ENCODE measurements around the gene CASP2. TPM values are rescaled to one million over a fixed set of nuclear protein-coding genes. Genes with fewer than 3 reads are reported as not detected.

The CASP2 gene
- polyA plus RNA-seq, 1 of the 3 experiments (the other 2 are of a cell fraction), result 19.7 TPM

DNA sequence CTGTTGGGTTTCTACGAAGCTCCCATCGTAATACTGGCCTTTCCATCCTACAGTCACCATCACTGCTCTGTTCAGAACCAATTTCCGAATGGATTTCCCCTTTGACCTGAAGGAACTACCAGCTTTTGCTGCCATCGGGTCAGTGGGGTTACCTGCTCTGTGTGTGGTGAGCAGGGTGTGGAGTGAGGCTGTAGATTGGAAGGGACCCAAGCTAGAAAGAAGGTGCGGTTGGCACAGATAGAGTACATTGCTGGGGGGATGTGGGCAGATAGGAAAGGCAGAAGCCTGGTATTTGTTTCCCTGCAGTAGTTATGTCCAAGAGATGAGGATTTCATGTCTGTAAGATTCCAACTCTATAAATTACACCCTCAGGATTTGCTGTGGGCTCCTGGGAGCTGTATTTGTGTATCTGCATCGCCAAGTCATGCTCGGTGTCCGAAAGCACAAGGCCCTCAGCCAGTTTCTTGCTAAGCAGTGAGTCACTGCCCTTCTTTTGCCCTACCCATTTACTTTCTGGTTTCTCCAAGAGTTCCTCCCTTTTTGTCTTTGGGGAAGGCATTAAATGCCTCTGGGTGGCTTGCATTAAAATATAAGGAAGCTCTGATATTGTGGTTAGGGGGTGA lies 43.1 kb downstream of the CASP2 start (continued):
- TF ChIP-seq, protein P1, sequence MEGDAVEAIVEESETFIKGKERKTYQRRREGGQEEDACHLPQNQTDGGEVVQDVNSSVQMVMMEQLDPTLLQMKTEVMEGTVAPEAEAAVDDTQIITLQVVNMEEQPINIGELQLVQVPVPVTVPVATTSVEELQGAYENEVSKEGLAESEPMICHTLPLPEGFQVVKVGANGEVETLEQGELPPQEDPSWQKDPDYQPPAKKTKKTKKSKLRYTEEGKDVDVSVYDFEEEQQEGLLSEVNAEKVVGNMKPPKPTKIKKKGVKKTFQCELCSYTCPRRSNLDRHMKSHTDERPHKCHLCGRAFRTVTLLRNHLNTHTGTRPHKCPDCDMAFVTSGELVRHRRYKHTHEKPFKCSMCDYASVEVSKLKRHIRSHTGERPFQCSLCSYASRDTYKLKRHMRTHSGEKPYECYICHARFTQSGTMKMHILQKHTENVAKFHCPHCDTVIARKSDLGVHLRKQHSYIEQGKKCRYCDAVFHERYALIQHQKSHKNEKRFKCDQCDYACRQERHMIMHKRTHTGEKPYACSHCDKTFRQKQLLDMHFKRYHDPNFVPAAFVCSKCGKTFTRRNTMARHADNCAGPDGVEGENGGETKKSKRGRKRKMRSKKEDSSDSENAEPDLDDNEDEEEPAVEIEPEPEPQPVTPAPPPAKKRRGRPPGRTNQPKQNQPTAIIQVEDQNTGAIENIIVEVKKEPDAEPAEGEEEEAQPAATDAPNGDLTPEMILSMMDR (IDR thresholded peaks at IDR 0.05), result no peak
- TF ChIP-seq, protein P2, sequence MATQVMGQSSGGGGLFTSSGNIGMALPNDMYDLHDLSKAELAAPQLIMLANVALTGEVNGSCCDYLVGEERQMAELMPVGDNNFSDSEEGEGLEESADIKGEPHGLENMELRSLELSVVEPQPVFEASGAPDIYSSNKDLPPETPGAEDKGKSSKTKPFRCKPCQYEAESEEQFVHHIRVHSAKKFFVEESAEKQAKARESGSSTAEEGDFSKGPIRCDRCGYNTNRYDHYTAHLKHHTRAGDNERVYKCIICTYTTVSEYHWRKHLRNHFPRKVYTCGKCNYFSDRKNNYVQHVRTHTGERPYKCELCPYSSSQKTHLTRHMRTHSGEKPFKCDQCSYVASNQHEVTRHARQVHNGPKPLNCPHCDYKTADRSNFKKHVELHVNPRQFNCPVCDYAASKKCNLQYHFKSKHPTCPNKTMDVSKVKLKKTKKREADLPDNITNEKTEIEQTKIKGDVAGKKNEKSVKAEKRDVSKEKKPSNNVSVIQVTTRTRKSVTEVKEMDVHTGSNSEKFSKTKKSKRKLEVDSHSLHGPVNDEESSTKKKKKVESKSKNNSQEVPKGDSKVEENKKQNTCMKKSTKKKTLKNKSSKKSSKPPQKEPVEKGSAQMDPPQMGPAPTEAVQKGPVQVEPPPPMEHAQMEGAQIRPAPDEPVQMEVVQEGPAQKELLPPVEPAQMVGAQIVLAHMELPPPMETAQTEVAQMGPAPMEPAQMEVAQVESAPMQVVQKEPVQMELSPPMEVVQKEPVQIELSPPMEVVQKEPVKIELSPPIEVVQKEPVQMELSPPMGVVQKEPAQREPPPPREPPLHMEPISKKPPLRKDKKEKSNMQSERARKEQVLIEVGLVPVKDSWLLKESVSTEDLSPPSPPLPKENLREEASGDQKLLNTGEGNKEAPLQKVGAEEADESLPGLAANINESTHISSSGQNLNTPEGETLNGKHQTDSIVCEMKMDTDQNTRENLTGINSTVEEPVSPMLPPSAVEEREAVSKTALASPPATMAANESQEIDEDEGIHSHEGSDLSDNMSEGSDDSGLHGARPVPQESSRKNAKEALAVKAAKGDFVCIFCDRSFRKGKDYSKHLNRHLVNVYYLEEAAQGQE (IDR thresholded peaks at IDR 0.05; ENCODE audit: low read depth, low read length), result no peak
- TF ChIP-seq RAD21 (IDR thresholded peaks at IDR 0.05; ENCODE audit: low read length), result no peak
- TF ChIP-seq, protein P3, sequence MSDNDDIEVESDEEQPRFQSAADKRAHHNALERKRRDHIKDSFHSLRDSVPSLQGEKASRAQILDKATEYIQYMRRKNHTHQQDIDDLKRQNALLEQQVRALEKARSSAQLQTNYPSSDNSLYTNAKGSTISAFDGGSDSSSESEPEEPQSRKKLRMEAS (IDR thresholded peaks at IDR 0.05; ENCODE audit: low read depth), result peak; percentile 74
- TF ChIP-seq, protein P4, sequence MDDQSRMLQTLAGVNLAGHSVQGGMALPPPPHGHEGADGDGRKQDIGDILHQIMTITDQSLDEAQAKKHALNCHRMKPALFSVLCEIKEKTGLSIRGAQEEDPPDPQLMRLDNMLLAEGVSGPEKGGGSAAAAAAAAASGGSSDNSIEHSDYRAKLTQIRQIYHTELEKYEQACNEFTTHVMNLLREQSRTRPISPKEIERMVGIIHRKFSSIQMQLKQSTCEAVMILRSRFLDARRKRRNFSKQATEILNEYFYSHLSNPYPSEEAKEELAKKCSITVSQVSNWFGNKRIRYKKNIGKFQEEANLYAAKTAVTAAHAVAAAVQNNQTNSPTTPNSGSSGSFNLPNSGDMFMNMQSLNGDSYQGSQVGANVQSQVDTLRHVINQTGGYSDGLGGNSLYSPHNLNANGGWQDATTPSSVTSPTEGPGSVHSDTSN (IDR thresholded peaks at IDR 0.05), result no peak
- TF ChIP-seq EP300 (IDR thresholded peaks at IDR 0.05; ENCODE audit: borderline replicate concordance in 1 of 2, low read depth in 1 of 2, low read length in 1 of 2), result no peak
- TF ChIP-seq GATA2 (CRISPR knock-in tag; IDR thresholded peaks at IDR 0.05), result no peak
- no peak for TF ChIP-seq SMC3 (IDR thresholded peaks at IDR 0.05; ENCODE audit: low read depth, low read length)
- TF ChIP-seq, protein P5, sequence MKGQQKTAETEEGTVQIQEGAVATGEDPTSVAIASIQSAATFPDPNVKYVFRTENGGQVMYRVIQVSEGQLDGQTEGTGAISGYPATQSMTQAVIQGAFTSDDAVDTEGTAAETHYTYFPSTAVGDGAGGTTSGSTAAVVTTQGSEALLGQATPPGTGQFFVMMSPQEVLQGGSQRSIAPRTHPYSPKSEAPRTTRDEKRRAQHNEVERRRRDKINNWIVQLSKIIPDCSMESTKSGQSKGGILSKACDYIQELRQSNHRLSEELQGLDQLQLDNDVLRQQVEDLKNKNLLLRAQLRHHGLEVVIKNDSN (IDR thresholded peaks at IDR 0.05; ENCODE audit: borderline replicate concordance, low read depth), result no peak
- TF ChIP-seq CHD2 (IDR thresholded peaks at IDR 0.05; ENCODE audit: low read length, partially characterized antibody), result no peak

DNA sequence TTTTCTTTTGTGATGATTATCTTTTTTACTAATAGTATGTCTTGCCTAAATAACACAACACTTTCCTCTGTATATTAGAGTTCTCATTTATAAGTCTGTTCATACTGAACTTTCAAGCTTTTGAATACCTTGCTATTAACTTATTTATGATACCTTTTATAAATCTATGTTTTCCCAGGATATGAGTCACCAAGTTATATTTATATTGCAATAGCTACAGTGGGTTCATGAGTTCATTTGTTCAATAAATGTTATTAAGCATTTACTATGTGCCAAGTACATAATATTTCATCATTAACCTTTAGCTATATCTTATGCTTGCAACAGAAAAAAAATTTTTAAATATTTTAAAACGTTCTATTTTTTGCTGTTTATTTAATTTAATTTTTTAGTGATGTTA lies 46.1 kb downstream of the CASP2 start:
- Histone ChIP-seq H3K9ac (no peak overlapping the region), H3K4me1 (ENCODE audit: control insufficient read depth in 1 of 2, insufficient read depth in 2 of 2, low read depth in 1 of 2, low read length in 1 of 2) (peaks cover 0 to 3% of the 10 kb centered on the region in 2 experiments; a peak in 1 of 4 replicates), H4K20me1 (ENCODE audit: insufficient read depth) (no peaks in the 10 kb centered on the region), H3K36me3 (replicated peaks in 1 of 2; ENCODE audit: control insufficient read depth in 1 of 2, insufficient read depth in 2 of 2, low read length in 1 of 2) (no peaks in the 10 kb centered on the region), H3K4me2 (no peak overlapping the region), H3K9me2 (no peaks in the 10 kb centered on the region), H2AFZ (ENCODE audit: low read depth) (no peak overlapping the region), H3F3A (replicated peaks; ENCODE audit: insufficient read depth) (peaks cover 6% of the 10 kb centered on the region), H3K27me3 (ENCODE audit: insufficient read depth) (no peaks in the 10 kb centered on the region; the same call in 1 of the 2 replicates), H3K27ac (ENCODE audit: low read depth in 2 of 2, low read length in 1 of 2) (no peak overlapping the region), H3K79me2 (ENCODE audit: insufficient read depth) (no peaks in the 10 kb centered on the region), H3K4me3 (ENCODE audit: low read depth in 2 of 2, low read length in 1 of 2) (no peak overlapping the region), H3K9me3 (no peaks in the 10 kb centered on the region)
- ChIA-PET CTCF (interaction anchor here (0.7 to 2.9 kb wide), 5 partner anchors 15 to 131 kb away, joined by 3 to 13 read pairs (median 4); no protein-coding TSS in a partner anchor), POLR2A (no interaction called here)
- 3% methylated on average over 1 of the region's 1 CpG for WGBS (ENCODE audit: low lambda C conversion rate)
- DNase-seq, result no peak
- TF ChIP-seq TCF12 (IDR thresholded peaks at IDR 0.05) (no peak), JUND (IDR thresholded peaks at IDR 0.05) (no peak), RXRA (IDR thresholded peaks at IDR 0.05; ENCODE audit: borderline replicate concordance, low read depth) (no peak), EZH2phosphoT487 (IDR thresholded peaks at IDR 0.05; ENCODE audit: borderline replicate concordance, low read depth) (no peak), TAF1 (IDR thresholded peaks at IDR 0.05; ENCODE audit: borderline replicate concordance, low read depth, low read length) (no peak)
- TF ChIP-seq, protein P2 (IDR thresholded peaks at IDR 0.05; ENCODE audit: low read depth, low read length), result no peak
- TF ChIP-seq, protein P6, sequence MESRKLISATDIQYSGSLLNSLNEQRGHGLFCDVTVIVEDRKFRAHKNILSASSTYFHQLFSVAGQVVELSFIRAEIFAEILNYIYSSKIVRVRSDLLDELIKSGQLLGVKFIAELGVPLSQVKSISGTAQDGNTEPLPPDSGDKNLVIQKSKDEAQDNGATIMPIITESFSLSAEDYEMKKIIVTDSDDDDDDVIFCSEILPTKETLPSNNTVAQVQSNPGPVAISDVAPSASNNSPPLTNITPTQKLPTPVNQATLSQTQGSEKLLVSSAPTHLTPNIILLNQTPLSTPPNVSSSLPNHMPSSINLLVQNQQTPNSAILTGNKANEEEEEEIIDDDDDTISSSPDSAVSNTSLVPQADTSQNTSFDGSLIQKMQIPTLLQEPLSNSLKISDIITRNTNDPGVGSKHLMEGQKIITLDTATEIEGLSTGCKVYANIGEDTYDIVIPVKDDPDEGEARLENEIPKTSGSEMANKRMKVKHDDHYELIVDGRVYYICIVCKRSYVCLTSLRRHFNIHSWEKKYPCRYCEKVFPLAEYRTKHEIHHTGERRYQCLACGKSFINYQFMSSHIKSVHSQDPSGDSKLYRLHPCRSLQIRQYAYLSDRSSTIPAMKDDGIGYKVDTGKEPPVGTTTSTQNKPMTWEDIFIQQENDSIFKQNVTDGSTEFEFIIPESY (IDR thresholded peaks at IDR 0.05; ENCODE audit: borderline replicate concordance, low read depth), result no peak

All from SK-N-SH (cell line).